ENCODE data around the gene SPATA19. TPM values are rescaled to one million over a fixed set of nuclear protein-coding genes. Genes with fewer than 3 reads are reported as not detected.

Gene SPATA19
- total RNA-seq, 4 donors from 2014 or later = not detected

DNA sequence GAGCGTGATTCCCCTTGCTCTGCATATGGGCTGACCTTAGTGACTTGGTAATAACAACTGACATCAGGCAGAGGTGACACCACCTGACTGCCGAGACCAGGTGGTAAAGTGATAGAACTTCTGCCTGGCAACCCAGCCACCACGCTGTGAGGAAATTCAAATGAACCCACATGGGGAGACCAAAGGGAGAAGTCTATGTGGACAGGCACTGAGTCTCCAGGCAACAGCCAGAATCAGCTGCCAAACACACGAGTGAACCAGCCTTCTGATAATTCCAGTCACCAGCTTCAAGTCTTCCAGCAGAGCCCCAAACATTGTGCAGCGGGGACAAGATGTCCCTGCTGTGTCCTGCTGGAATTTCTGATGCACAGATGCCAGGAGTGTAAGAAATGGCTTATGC, 29.7 kb downstream of the SPATA19 start:
- H3K4me1 ChIP-seq = no peaks in the 10 kb centered on the region
- H3K4me3 ChIP-seq = no peak overlapping the region
- no peak overlapping the region for H3K27ac ChIP-seq
- H3K36me3 ChIP-seq = no peaks in the 10 kb centered on the region
- TF ChIP-seq POLR2A (IDR thresholded peaks at IDR 0.05) = no peak
- TF ChIP-seq, protein P1, sequence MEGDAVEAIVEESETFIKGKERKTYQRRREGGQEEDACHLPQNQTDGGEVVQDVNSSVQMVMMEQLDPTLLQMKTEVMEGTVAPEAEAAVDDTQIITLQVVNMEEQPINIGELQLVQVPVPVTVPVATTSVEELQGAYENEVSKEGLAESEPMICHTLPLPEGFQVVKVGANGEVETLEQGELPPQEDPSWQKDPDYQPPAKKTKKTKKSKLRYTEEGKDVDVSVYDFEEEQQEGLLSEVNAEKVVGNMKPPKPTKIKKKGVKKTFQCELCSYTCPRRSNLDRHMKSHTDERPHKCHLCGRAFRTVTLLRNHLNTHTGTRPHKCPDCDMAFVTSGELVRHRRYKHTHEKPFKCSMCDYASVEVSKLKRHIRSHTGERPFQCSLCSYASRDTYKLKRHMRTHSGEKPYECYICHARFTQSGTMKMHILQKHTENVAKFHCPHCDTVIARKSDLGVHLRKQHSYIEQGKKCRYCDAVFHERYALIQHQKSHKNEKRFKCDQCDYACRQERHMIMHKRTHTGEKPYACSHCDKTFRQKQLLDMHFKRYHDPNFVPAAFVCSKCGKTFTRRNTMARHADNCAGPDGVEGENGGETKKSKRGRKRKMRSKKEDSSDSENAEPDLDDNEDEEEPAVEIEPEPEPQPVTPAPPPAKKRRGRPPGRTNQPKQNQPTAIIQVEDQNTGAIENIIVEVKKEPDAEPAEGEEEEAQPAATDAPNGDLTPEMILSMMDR (IDR thresholded peaks at IDR 0.05) = no peak
- no peak for DNase-seq
- no peaks in the 10 kb centered on the region for H3K9me3 ChIP-seq
- no peaks in the 10 kb centered on the region for H3K27me3 ChIP-seq

DNA sequence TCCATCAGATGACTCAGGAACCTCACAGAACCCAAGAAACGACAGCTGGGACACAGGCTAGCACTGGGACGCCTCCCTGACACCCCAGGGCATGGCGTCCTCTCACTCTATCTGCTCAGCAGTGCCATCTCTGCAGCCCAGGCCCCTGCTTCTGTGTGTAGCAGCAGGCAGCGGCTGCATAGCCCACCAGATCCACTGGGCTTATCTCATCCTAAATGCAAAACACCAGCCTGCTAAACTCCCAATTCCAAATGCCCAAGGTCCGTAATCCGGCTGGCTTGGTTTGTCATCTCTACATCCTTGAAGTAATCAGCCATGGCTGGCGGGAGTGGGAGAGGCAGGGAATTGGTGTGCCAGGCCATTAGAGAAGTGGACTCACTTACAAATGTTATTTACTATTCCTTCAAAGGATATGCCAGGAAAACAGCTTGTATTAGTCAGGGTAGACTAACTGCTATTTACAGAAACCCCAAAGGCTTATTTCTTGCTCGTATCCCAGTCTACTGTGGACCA, 30.7 kb downstream of the SPATA19 start:
- Histone ChIP-seq H3K4me3 (no peak overlapping the region), H3K9me3 (no peaks in the 10 kb centered on the region), H3K27me3 (no peaks in the 10 kb centered on the region), H3K36me3 (no peaks in the 10 kb centered on the region), H3K4me1 (no peaks in the 10 kb centered on the region), H3K27ac (no peak overlapping the region)
- DNase-seq = no peak
- no peak for TF ChIP-seq POLR2A (IDR thresholded peaks at IDR 0.05)
- TF ChIP-seq, protein P1 (IDR thresholded peaks at IDR 0.05) = no peak

DNA sequence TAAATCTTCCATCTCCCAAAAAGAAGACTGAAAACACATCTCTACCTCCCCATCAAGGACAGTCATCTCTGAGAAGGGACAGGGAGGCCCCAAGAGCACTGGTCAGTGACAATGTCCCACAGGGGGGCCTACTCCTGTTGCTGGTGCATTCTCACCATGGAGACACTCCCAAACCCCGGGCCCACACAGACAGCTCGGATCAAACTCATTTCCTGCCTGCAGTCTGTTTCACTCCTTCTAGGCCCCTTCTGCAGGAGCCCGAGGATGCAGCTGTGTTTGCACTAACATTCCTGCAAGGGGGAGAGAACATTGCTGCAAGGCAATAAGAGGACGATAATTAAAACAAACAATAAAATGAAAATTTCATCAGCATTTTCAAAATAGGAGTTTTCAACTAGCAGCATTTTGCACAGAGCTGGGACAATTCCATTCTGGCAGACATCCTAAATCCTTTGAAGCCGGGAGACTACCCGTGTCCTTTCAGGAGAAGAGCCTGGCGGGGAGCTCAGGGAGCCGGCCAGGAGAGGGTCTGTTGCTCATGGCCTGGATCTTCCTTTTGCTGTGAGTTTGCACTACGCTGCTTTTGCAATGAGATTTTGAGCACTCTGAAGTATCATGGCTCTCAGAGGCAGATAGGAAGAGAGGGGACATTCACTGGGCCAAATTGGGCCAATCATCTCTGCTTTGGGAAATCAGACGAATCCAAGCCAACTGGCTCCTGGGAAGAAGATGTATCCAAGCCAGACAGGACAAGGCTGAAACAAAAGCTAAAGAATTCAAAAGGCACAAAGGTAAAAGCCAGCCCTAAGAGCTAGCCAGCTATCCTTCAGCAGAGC, 33.2 kb downstream of the SPATA19 start:
- Histone ChIP-seq H3K27me3 (no peaks in the 10 kb centered on the region), H3K4me3 (no peak overlapping the region), H3K27ac (no peak overlapping the region), H3K36me3 (no peaks in the 10 kb centered on the region), H3K9me3 (no peaks in the 10 kb centered on the region), H3K4me1 (no peaks in the 10 kb centered on the region)
- no peak for DNase-seq
- TF ChIP-seq, protein P1 (IDR thresholded peaks at IDR 0.05) = no peak
- TF ChIP-seq POLR2A (IDR thresholded peaks at IDR 0.05) = no peak

DNA sequence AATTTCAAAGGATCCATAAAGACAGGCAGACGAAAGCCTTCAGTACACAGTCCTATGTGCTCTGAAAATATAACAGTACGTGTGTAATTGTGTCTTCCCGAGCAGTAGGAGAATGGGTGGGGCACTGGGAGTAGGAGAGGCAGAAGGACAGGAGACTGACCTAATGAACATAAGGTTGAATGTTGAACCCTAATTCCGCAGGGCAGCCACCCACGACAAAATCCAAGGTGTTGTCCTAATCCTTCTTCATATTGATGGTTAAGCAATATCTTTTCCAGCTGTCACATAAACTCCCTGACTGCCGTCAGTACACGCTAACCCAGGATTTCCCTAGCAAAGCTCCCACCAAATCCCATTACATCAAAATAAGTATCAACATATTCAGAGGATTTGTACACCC, 34.5 kb downstream of the SPATA19 start:
- no peaks in the 10 kb centered on the region for H3K9me3 ChIP-seq
- H3K4me1 ChIP-seq = no peaks in the 10 kb centered on the region
- no peak for DNase-seq
- H3K36me3 ChIP-seq = no peaks in the 10 kb centered on the region
- H3K27me3 ChIP-seq = no peaks in the 10 kb centered on the region
- no peak overlapping the region for H3K27ac ChIP-seq
- TF ChIP-seq, protein P1 (IDR thresholded peaks at IDR 0.05) = no peak
- TF ChIP-seq POLR2A (IDR thresholded peaks at IDR 0.05) = no peak
- no peak overlapping the region for H3K4me3 ChIP-seq

DNA sequence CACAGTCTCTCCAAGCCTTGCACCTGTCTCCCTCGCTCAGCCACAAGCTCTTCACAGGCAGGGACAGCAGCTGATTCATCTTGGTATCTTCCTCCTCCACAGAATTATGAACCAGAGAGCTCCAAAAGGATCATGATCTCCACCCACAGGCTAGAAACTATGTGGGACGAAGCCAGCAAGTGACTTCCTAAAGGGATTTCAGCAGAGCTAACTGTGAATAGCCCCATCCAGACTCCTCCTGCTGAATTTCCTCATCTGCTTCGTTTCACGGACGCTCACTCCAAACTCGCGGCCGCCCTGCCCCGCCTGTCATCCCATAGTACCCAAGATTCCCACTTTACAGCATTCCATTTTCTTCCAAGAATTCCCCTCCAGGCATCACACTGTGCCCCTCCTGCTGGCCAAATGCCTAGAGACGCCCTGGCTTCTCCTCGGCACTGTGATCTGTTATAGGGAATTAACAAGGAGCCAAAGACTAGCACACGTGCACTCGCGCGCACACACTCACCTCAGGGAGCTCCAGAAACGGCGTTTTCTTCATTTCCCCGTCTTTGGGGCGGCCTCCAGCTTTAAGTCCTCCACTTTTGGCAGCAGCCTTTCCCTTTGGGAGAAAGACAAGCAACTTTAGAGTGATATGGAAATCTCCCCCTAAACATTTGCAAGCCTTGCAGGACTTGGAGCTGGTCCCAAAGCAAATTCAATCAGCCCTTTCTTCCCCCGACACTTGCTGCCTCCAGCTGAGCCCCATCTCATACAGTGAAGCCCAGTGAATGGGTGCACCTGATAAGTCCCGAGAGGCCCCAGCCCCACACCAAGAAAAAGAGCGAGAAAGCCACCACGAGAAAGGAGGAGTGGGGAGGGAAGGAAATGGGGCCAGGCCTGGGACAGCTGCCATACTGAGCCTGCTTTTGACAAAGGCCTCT, 35.5 kb downstream of the SPATA19 start:
- Histone ChIP-seq H3K27me3 (no peaks in the 10 kb centered on the region), H3K36me3 (no peaks in the 10 kb centered on the region), H3K4me1 (no peaks in the 10 kb centered on the region), H3K9me3 (no peaks in the 10 kb centered on the region), H3K4me3 (no peak overlapping the region), H3K27ac (no peak overlapping the region)
- no peak for DNase-seq
- TF ChIP-seq, protein P1 (IDR thresholded peaks at IDR 0.05) = no peak
- TF ChIP-seq POLR2A (IDR thresholded peaks at IDR 0.05) = no peak

All from Peyer's patch (tissue), 4 donors.